Measurements from ENCODE around the gene PCGF6.

DNA sequence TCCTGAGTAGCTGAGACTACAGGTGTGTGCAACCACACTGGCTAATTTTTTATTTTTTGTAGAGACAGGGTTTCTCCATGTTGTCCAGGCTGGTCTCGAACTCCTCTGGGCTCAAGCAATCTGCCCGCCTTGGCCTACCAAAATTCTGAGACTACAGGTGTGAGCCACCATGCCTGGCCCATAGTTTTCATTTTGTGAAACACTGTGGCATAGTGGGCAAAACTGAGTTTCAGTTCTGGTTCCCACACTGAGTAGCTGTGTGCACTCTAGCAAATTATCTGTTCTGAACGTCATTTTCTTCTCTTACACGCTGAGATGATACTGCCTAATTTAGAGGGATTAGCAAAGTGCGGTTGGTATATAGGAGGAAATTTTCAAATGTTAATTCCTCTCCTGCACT is 31.8 kb upstream of the PCGF6 start:
- TF ChIP-seq, protein P1, sequence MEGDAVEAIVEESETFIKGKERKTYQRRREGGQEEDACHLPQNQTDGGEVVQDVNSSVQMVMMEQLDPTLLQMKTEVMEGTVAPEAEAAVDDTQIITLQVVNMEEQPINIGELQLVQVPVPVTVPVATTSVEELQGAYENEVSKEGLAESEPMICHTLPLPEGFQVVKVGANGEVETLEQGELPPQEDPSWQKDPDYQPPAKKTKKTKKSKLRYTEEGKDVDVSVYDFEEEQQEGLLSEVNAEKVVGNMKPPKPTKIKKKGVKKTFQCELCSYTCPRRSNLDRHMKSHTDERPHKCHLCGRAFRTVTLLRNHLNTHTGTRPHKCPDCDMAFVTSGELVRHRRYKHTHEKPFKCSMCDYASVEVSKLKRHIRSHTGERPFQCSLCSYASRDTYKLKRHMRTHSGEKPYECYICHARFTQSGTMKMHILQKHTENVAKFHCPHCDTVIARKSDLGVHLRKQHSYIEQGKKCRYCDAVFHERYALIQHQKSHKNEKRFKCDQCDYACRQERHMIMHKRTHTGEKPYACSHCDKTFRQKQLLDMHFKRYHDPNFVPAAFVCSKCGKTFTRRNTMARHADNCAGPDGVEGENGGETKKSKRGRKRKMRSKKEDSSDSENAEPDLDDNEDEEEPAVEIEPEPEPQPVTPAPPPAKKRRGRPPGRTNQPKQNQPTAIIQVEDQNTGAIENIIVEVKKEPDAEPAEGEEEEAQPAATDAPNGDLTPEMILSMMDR (IDR thresholded peaks at IDR 0.05) = no peak
- no peak for TF ChIP-seq ELF4 (CRISPR knock-in tag; IDR thresholded peaks at IDR 0.05; ENCODE audit: low read depth)
- TF ChIP-seq, protein P2, sequence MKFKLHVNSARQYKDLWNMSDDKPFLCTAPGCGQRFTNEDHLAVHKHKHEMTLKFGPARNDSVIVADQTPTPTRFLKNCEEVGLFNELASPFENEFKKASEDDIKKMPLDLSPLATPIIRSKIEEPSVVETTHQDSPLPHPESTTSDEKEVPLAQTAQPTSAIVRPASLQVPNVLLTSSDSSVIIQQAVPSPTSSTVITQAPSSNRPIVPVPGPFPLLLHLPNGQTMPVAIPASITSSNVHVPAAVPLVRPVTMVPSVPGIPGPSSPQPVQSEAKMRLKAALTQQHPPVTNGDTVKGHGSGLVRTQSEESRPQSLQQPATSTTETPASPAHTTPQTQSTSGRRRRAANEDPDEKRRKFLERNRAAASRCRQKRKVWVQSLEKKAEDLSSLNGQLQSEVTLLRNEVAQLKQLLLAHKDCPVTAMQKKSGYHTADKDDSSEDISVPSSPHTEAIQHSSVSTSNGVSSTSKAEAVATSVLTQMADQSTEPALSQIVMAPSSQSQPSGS (CRISPR knock-in tag; IDR thresholded peaks at IDR 0.05; ENCODE audit: borderline replicate concordance, low read depth) = no peak
- no peak for TF ChIP-seq ATF1 (CRISPR knock-in tag; IDR thresholded peaks at IDR 0.05)
- no peak for TF ChIP-seq ESRRA (CRISPR knock-in tag; IDR thresholded peaks at IDR 0.05; ENCODE audit: borderline replicate concordance)
- TF ChIP-seq, protein P3, sequence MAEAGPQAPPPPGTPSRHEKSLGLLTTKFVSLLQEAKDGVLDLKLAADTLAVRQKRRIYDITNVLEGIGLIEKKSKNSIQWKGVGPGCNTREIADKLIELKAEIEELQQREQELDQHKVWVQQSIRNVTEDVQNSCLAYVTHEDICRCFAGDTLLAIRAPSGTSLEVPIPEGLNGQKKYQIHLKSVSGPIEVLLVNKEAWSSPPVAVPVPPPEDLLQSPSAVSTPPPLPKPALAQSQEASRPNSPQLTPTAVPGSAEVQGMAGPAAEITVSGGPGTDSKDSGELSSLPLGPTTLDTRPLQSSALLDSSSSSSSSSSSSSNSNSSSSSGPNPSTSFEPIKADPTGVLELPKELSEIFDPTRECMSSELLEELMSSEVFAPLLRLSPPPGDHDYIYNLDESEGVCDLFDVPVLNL (CRISPR knock-in tag; IDR thresholded peaks at IDR 0.05; ENCODE audit: borderline replicate concordance, low read depth) = no peak
- TF ChIP-seq, protein P4, sequence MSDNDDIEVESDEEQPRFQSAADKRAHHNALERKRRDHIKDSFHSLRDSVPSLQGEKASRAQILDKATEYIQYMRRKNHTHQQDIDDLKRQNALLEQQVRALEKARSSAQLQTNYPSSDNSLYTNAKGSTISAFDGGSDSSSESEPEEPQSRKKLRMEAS (CRISPR knock-in tag; IDR thresholded peaks at IDR 0.05) = no peak
- no peak for TF ChIP-seq CREM (CRISPR knock-in tag; IDR thresholded peaks at IDR 0.05)
- TF ChIP-seq ZNF423 (CRISPR knock-in tag; IDR thresholded peaks at IDR 0.05) = no peak
- TF ChIP-seq ETV6 (CRISPR knock-in tag; IDR thresholded peaks at IDR 0.05) = no peak
- TF ChIP-seq, protein P5, sequence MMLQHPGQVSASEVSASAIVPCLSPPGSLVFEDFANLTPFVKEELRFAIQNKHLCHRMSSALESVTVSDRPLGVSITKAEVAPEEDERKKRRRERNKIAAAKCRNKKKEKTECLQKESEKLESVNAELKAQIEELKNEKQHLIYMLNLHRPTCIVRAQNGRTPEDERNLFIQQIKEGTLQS (CRISPR knock-in tag; conservative IDR thresholded peaks at IDR 0.05) = no peak
- TF ChIP-seq SMAD4 (CRISPR knock-in tag; IDR thresholded peaks at IDR 0.05) = no peak
- TF ChIP-seq, protein P6, sequence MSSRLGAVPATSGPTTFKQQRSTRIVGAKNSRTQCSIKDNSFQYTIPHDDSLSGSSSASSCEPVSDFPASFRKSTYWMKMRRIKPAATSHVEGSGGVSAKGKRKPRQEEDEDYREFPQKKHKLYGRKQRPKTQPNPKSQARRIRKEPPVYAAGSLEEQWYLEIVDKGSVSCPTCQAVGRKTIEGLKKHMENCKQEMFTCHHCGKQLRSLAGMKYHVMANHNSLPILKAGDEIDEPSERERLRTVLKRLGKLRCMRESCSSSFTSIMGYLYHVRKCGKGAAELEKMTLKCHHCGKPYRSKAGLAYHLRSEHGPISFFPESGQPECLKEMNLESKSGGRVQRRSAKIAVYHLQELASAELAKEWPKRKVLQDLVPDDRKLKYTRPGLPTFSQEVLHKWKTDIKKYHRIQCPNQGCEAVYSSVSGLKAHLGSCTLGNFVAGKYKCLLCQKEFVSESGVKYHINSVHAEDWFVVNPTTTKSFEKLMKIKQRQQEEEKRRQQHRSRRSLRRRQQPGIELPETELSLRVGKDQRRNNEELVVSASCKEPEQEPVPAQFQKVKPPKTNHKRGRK (CRISPR knock-in tag; IDR thresholded peaks at IDR 0.05; ENCODE audit: borderline replicate concordance) = no peak
- TF ChIP-seq ZNF121 (CRISPR knock-in tag; IDR thresholded peaks at IDR 0.05) = no peak
